ENCODE data around the gene KCNJ11. TPM values are rescaled to one million over a fixed set of nuclear protein-coding genes. Genes with fewer than 3 reads are reported as not detected.

The KCNJ11 gene
- total and polyA plus RNA-seq, 2 donors = 0.34 to 1.4 TPM

DNA sequence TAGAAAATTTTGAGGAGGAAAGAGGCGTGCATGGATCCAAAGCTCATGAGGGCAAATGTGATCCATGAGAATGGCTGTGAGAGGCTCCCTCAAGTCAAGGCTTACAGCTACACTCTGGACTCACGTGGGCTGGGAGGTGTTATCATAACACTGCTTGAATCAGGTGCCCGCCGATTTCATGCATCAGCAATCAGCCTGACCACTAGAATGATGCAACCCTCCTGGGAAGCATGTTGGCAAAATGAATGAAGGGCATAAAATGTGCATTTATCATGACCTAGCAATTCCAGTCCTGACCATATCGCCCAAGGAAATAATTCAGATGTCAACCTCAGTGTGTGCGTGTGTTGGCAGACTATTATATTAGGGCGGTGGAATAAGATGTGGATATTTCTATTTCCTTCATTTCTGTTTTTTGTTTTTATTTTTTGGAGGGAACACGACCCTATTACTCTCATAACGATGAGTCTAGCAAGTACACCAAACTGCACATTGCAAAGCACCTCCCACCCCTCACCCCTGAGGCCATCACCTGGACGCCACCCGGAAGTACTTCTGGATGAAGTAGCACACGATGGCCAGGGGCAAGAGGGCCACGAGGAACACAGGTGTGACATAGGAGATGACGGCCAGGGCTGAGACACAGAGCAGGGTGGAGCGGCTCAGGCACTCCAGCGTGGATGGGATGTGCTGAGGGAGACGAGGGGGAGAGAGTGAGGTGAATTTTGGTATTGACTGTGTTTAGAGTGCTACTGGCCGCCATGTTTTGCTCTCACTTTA lies 15.7 kb upstream of the KCNJ11 start:
- H3K4me1 ChIP-seq (ENCODE audit: insufficient read depth) = no peaks in the 10 kb centered on the region
- no peak overlapping the region for H3K27ac ChIP-seq (ENCODE audit: low read depth)
- 85% methylated on average over 18 of the region's 18 CpGs for WGBS
- no peak for DNase-seq (ENCODE audit: extremely low spot score)
- H3K36me3 ChIP-seq (ENCODE audit: insufficient read depth) = no peaks in the 10 kb centered on the region
- no peak overlapping the region for H3K4me3 ChIP-seq (ENCODE audit: low read depth, low read length)

DNA sequence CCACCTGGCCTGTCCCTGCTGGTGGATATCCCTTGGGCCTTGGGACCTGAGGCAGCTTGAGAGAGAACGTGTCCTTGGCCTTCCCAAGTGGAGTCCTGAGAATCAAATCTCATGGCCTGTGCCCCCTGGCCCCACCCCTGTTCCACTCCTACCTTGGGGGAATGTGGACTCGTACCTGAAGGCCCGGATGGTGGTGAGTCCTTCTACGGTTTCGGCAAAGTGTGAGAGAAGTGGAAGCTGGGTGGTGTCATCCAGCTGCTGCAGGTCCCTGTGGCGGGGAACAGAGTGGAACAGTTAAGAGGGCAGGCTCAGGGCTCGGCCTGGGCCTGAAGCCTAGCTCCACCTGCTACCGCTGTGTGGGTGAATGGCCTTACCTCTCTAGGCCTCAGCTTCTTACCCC lies 14.0 kb upstream of the KCNJ11 start:
- 91% methylated on average over 8 of the region's 8 CpGs for WGBS
- DNase-seq (ENCODE audit: extremely low spot score) = no peak
- Histone ChIP-seq H3K27ac (ENCODE audit: low read depth) (no peak overlapping the region), H3K36me3 (ENCODE audit: insufficient read depth) (no peaks in the 10 kb centered on the region), H3K4me3 (ENCODE audit: low read depth, low read length) (no peak overlapping the region), H3K4me1 (ENCODE audit: insufficient read depth) (no peaks in the 10 kb centered on the region)

DNA sequence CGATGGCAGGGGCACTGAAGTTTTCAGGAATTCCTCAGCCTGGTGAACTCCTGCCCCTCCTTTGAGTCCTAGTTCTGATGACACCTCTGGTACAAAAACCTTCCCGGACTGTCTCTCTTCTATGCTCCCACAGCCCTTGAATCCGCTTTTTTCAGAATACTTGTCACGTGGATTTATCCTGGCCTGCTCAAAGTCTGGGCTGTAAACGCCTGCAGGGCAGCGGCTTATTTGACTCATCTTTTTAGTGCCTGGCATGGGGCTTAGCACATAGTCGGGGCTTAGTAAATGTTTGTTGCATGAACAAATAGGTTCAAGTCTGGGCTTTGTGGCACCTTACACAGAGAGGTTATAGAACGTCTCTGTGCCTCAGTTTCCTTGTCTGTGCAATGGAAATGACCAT lies 13.4 kb upstream of the KCNJ11 start:
- 80% methylated on average over 8 of the region's 8 CpGs for WGBS
- no peaks in the 10 kb centered on the region for H3K4me1 ChIP-seq (ENCODE audit: insufficient read depth)

DNA sequence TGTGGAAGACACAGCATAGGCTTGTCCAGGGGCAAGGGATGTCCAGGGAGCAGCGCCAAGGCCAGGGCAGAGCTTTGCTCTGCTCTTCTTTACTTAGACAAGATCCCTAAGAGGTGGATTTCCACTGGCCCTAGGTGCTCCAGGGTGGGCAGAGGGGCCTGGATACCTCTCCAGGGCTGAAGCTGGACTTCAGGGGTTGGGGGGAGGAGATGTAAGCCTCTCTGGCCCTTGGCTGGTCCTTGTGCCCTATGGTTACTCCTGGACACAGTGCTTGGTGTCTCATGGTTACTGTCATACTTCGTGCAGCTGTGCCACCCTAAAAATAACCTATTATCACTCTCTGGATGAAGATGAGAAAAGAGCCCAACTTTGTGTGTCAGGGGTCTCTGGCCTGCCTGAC lies 12.9 kb upstream of the KCNJ11 start:
- DNase-seq (ENCODE audit: extremely low spot score) = no peak

More for the DNA sequence above, 13.4 kb upstream of the KCNJ11 start:
- no peak for DNase-seq (ENCODE audit: extremely low spot score)
- no peak overlapping the region for H3K27ac ChIP-seq (ENCODE audit: low read depth)
- H3K4me3 ChIP-seq (ENCODE audit: low read depth, low read length) = no peak overlapping the region
- no peaks in the 10 kb centered on the region for H3K36me3 ChIP-seq (ENCODE audit: insufficient read depth)

DNA sequence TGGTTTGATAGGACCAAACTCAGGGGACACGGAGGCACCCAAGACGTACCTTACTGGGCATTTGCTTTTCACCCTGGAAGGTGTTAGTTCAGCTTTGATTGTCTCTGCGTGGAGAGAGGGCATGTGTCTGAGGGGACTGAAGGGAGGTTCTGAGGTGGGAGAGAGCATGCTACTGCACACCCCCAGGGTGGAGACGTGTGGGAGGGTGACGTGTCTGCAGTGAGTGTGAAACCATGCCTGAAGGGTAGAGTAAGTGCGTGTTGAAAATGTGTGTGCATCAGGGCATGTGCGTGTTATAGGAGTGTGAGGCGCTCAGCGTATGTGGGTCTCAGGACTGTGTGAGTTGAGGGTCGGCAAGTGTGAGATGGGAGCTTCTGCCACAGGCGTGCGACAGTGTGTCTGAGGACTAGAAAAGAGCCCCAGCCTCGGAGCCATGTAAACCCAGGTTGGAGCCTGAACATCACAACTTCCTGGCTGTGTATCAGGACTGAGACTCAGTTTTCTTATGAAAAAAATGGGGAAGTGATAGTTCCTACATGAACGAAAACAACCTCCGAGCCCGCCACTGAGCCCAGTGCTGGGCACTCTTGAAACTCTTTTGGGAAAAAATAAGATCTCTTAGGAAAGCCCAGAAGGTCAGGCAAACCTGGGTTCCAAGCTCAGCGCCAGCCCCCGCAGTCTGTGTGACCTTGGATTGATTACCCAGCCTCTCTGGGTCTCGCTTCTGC lies 11.8 kb upstream of the KCNJ11 start:
- 87% methylated on average over 19 of the region's 19 CpGs for WGBS
- H3K4me1 ChIP-seq (ENCODE audit: insufficient read depth) = no peaks in the 10 kb centered on the region
- no peak overlapping the region for H3K27ac ChIP-seq (ENCODE audit: low read depth)
- no peak overlapping the region for H3K4me3 ChIP-seq (ENCODE audit: low read depth, low read length)
- DNase-seq (ENCODE audit: extremely low spot score) = no peak
- H3K36me3 ChIP-seq (ENCODE audit: insufficient read depth) = no peaks in the 10 kb centered on the region

More for the DNA sequence above, 12.9 kb upstream of the KCNJ11 start:
- Histone ChIP-seq H3K4me3 (ENCODE audit: low read depth, low read length) (no peak overlapping the region), H3K4me1 (ENCODE audit: insufficient read depth) (no peaks in the 10 kb centered on the region), H3K27ac (ENCODE audit: low read depth) (no peak overlapping the region), H3K36me3 (ENCODE audit: insufficient read depth) (no peaks in the 10 kb centered on the region)
- WGBS = 89% methylated on average over 2 of the region's 2 CpGs

DNA sequence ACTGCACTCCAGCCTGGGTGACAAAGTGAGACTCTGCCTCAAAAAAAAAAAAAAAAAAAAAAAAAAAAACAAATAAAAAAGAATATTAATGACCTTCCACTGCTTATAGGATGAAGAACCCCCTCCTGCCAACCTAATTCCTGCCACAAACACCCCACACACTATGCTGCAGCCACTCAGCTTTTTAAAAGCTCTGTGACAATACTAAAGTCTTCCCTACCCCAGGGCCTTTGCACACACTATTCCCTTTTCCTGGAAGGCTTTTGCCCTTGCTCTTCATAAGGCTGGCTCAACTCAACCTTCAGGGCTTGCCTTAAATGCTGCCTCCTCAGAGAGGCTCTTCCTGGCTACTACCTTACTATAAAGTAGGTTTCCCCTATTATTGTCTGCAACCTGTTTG lies 10.8 kb upstream of the KCNJ11 start:
- no peak for DNase-seq (ENCODE audit: extremely low spot score)
- Histone ChIP-seq H3K4me1 (ENCODE audit: insufficient read depth) (no peaks in the 10 kb centered on the region), H3K27ac (ENCODE audit: low read depth) (no peak overlapping the region), H3K4me3 (ENCODE audit: low read depth, low read length) (no peak overlapping the region), H3K36me3 (ENCODE audit: insufficient read depth) (no peaks in the 10 kb centered on the region)

DNA sequence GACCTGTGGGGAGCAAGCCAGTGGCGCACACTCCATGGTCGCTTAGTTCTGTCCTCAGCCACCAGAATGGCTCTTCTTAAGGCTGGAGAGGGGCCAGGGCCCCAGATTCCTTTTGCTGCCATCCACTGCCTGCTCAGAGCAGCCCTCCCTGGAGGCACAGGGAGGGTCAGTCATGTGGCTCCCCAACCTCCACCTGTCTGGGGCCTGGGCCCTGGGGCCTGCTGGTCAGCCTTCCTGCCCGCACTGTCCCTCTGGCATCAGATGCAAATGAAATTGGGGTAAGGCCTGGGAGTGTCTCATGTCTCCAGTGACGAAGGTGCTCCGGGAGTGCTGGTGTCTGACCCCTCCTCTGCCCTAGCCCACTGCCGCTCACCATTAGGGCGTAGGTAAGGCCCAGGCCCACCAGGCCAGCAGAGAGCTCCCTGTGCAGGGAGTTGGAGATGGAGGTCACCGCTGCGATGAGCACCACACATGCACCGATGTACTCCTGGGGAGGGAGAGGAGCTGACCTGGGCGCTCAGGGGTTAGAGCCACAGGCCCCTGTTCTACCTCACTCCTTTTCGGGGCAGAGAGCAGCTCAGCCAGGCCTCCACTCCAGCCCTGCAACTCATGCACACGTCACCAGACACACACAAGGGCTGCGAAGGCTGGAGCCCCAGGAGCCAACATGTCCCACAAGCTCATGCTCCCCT lies 9.0 kb upstream of the KCNJ11 start:
- no peak overlapping the region for H3K27ac ChIP-seq (ENCODE audit: low read depth)
- H3K36me3 ChIP-seq (ENCODE audit: insufficient read depth) = no peaks in the 10 kb centered on the region
- no peak for DNase-seq (ENCODE audit: extremely low spot score)
- 91% methylated on average over 14 of the region's 14 CpGs for WGBS
- H3K4me1 ChIP-seq (ENCODE audit: insufficient read depth) = no peaks in the 10 kb centered on the region
- no peak overlapping the region for H3K4me3 ChIP-seq (ENCODE audit: low read depth, low read length)

DNA sequence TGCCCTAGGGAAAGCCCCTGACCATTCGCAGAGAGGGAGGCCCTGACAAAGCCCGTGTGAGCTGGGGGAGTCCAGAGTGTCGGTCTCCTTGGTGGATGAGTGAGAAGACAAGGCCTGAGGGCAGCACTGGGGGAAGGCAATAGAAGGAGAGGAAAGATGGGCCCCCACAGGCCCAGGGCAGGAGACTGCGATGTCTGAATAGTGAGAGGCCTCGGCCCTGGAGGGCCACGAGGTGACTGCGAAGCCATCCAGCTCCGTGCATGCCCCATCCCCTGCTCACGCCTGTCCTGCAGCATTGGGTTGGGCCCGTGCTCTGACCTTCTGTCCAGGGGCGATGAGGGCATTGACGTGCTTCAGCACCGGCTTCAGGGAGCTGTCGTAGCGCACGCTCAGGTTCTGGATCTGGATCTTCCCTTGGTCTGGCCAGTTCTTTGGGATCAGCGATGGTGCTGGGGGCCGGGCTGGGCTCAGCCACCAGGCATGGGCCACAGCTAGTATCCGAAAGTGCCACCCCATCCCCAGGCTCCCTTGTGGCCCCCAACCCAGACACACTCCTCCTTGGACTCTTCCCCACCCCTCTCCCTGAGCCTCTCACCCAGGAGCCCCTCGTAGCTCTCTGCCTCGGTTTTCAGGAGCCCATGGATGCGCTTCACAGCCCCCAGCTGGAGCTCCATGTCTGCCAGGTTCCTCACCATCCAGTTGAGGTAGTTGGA lies 8.3 kb upstream of the KCNJ11 start:
- Histone ChIP-seq H3K4me3 (ENCODE audit: low read depth, low read length) (no peak overlapping the region), H3K4me1 (ENCODE audit: insufficient read depth) (no peaks in the 10 kb centered on the region), H3K27ac (ENCODE audit: low read depth) (no peak overlapping the region), H3K36me3 (ENCODE audit: insufficient read depth) (no peaks in the 10 kb centered on the region)
- WGBS = 88% methylated on average over 22 of the region's 22 CpGs
- no peak for DNase-seq (ENCODE audit: extremely low spot score)

DNA sequence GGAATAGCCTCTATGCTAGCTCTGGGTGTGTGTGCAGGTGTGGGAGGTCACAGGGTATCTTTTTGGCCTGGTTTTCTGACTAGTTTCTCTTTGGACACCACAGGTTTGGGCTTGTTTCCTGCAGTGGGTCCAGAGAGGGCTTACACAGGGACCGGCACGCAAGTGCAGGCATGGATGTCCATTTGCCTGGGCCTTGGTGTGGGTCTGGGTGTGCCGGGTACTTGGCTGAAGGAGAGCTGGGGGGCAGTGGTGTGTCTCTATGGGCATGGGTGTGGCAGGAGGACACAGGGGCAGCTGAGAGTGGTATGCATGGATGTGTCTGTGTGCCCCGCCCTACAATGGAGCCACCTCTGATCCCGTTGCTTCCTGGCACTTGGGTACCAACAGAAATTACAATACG lies 7.5 kb upstream of the KCNJ11 start:
- no peaks in the 10 kb centered on the region for H3K4me1 ChIP-seq (ENCODE audit: insufficient read depth)
- WGBS = 91% methylated on average over 6 of the region's 6 CpGs
- no peaks in the 10 kb centered on the region for H3K36me3 ChIP-seq (ENCODE audit: insufficient read depth)
- no peak overlapping the region for H3K4me3 ChIP-seq (ENCODE audit: low read depth, low read length)
- DNase-seq (ENCODE audit: extremely low spot score) = no peak
- no peak overlapping the region for H3K27ac ChIP-seq (ENCODE audit: low read depth)

DNA sequence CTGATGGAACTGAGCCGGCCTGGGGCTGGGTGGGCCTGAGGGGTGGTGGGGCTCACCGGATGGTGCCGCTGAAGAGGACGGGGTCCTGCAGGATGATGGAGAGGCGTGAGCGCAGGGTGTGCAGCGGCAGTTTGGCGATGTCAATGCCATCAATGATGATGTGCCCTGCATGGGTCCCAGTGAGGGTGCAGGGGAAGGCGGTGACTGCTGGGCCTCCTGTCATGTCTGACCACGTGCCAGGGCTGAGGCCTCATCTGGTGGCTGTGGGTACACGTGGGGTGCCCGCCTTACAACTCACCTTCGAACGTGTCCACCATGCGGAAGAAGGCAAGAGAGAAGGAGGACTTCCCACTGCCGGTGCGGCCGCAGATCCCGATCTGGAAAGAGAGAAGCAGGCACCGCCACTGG lies 7.1 kb upstream of the KCNJ11 start:
- H3K4me1 ChIP-seq (ENCODE audit: insufficient read depth) = no peaks in the 10 kb centered on the region
- H3K36me3 ChIP-seq (ENCODE audit: insufficient read depth) = no peaks in the 10 kb centered on the region
- H3K27ac ChIP-seq (ENCODE audit: low read depth) = no peak overlapping the region
- no peak overlapping the region for H3K4me3 ChIP-seq (ENCODE audit: low read depth, low read length)
- WGBS = 93% methylated on average over 20 of the region's 20 CpGs
- DNase-seq (ENCODE audit: extremely low spot score) = no peak

DNA sequence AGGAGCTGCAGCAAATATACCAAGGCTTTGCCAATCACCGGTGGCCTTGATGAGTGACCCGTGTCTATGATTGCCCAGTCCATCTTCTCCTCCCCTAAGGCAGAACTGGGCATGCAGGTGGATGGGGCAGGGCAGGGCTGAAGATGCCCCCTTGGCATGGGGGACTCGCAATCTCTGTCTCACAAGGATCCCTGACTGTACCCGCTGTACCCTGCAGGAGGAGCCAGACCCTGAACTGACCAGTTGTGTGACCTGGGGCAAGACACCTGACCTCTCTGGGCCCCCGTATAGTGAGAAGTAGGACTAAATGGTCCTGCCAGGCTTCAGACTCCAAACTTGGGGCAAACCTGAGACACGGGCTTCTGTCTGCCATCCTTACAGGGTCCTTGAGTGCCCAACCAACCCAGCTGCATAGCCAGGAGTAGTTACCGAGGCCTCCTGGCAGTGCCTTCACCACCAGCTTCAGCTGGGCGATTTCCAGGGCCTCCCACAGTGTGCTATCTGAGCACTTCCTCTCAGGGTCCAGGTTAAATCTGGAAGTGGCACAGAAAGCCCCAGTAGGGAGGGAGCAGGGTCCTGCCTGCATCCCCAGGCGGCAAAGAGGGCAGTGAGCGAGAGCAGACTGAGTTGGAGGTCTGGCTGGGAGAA lies 6.4 kb upstream of the KCNJ11 start:
- no peak for DNase-seq (ENCODE audit: extremely low spot score)
- H3K36me3 ChIP-seq (ENCODE audit: insufficient read depth) = no peaks in the 10 kb centered on the region
- H3K27ac ChIP-seq (ENCODE audit: low read depth) = no peak overlapping the region
- H3K4me1 ChIP-seq (ENCODE audit: insufficient read depth) = no peaks in the 10 kb centered on the region
- 91% methylated on average over 10 of the region's 10 CpGs for WGBS
- no peak overlapping the region for H3K4me3 ChIP-seq (ENCODE audit: low read depth, low read length)

DNA sequence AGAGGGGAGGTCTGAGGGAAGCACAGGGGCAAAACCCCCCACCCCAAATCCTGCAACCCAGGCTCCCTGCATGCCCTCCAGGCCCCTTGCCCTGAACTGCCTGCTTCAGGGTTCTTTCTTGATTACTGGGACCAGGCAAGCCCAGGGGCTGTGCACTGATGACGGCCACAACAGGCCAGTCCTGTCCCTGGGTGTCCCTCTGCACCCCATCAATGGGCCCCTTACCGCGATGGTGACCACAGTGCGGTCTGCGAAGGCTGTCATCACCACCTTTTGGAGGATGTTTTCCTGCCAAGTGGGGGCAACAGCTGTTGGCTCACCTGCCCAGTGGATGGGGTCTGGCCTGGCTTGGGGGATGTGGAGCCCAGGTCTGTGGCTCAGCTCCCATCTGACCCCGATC lies 5.0 kb upstream of the KCNJ11 start:
- 89% methylated on average over 6 of the region's 6 CpGs for WGBS
- DNase-seq (ENCODE audit: extremely low spot score) = no peak
- no peak overlapping the region for H3K4me3 ChIP-seq (ENCODE audit: low read depth, low read length)
- H3K27ac ChIP-seq (ENCODE audit: low read depth) = no peak overlapping the region
- H3K36me3 ChIP-seq (ENCODE audit: insufficient read depth) = no peaks in the 10 kb centered on the region
- H3K4me1 ChIP-seq (ENCODE audit: insufficient read depth) = no peaks in the 10 kb centered on the region

DNA sequence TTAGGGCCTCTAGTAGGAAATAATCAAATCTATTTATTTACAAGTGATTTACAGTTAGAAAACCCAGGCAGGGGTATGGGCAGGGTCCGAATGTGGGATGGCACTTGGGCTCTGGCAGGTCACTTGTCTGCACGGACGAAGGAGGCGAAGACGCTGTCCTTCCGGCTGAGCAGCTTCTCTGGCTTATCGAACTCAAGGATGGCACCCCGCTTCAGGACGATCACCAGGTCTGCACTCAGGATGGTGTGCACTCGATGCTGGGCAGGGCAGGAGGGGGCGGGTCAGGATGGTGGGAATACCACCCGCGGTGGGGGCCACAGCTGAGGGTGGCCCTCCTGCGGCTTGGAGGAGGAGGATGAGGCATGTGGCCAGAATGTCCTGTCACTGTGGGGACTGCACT lies 4.4 kb upstream of the KCNJ11 start:
- H3K4me3 ChIP-seq (ENCODE audit: low read depth, low read length) = no peak overlapping the region
- no peak for DNase-seq (ENCODE audit: extremely low spot score)
- no peaks in the 10 kb centered on the region for H3K4me1 ChIP-seq (ENCODE audit: insufficient read depth)
- 85% methylated on average over 14 of the region's 14 CpGs for WGBS
- no peaks in the 10 kb centered on the region for H3K36me3 ChIP-seq (ENCODE audit: insufficient read depth)
- no peak overlapping the region for H3K27ac ChIP-seq (ENCODE audit: low read depth)
